SW480 (cell line): ENCODE data around the gene URB1.

Experiments
- DNase-seq: peaks from one replicate; pipeline ENCODE4 v3.0.0-alpha.2; 2016; ENCODE audit warnings: low spot score

Gene URB1

GRCh38 chr21:32340863-32341848 lies 51.7 kb downstream of the URB1 start:
- no peak for DNase-seq

- DNase-seq: no peak
Observed at GRCh38 chr21:32338209-32338921, 54.4 kb downstream of the URB1 start.

GRCh38 chr21:32337206-32337605 lies 55.6 kb downstream of the URB1 start:
- DNase-seq: no peak

- no peak for DNase-seq
Observed at GRCh38 chr21:32336711-32337110, 56.1 kb downstream of the URB1 start.

GRCh38 chr21:32335601-32336575 lies 56.9 kb downstream of the URB1 start:
- DNase-seq: no peak

GRCh38 chr21:32334980-32335531 lies 57.8 kb downstream of the URB1 start:
- DNase-seq: no peak

GRCh38 chr21:32333953-32334673 lies 58.7 kb downstream of the URB1 start:
- no peak for DNase-seq

GRCh38 chr21:32332463-32332951 lies 60.3 kb downstream of the URB1 start:
- no peak for DNase-seq

GRCh38 chr21:32331444-32332305 lies 61.1 kb downstream of the URB1 start:
- DNase-seq: no peak

GRCh38 chr21:32330784-32331311 lies 62.0 kb downstream of the URB1 start:
- peak; percentile 64 for DNase-seq

GRCh38 chr21:32329776-32330175 lies 63.0 kb downstream of the URB1 start:
- no peak for DNase-seq

GRCh38 chr21:32329331-32329730 lies 63.5 kb downstream of the URB1 start:
- DNase-seq: no peak

GRCh38 chr21:32328595-32328994 lies 64.2 kb downstream of the URB1 start:
- DNase-seq: no peak

GRCh38 chr21:32325706-32326105 lies 67.1 kb downstream of the URB1 start:
- no peak for DNase-seq

- DNase-seq: peak; percentile 34
Observed at GRCh38 chr21:32322676-32323075, 70.1 kb downstream of the URB1 start.

GRCh38 chr21:32322103-32322502 lies 70.7 kb downstream of the URB1 start:
- no peak for DNase-seq

GRCh38 chr21:32321480-32321879 lies 71.3 kb downstream of the URB1 start:
- DNase-seq: no peak

- no peak for DNase-seq
Observed at GRCh38 chr21:32320726-32321125, 72.1 kb downstream of the URB1 start.

GRCh38 chr21:32320059-32320458 lies 72.8 kb downstream of the URB1 start:
- no peak for DNase-seq
